Measurements from ENCODE around the gene FBXL2.

The FBXL2 gene

GRCh38 chr3:33377489-33377888 is 100.2 kb downstream of the FBXL2 start:
- no peak overlapping the region for H3K4me3 ChIP-seq (ENCODE audit: control insufficient read depth, low read depth, low read length)
- TF ChIP-seq CTCF (conservative IDR thresholded peaks at IDR 0.05; ENCODE audit: control insufficient read depth, insufficient read depth, low read depth, low read length) = no peak
- no peak for DNase-seq (ENCODE audit: low read depth)

- H3K4me3 ChIP-seq (ENCODE audit: control insufficient read depth, low read depth, low read length) = no peak overlapping the region
- DNase-seq (ENCODE audit: low read depth) = peak; percentile 82
- no peak for TF ChIP-seq CTCF (conservative IDR thresholded peaks at IDR 0.05; ENCODE audit: control insufficient read depth, insufficient read depth, low read depth, low read length)
Observed at GRCh38 chr3:33377931-33378330, 100.7 kb downstream of the FBXL2 start.

- TF ChIP-seq CTCF (conservative IDR thresholded peaks at IDR 0.05; ENCODE audit: control insufficient read depth, insufficient read depth, low read depth, low read length) = no peak
- no peak for DNase-seq (ENCODE audit: low read depth)
- no peak overlapping the region for H3K4me3 ChIP-seq (ENCODE audit: control insufficient read depth, low read depth, low read length)
Observed at GRCh38 chr3:33380653-33381052, 103.4 kb downstream of the FBXL2 start.

- H3K4me3 ChIP-seq (ENCODE audit: control insufficient read depth, low read depth, low read length) = no peak overlapping the region
- no peak for TF ChIP-seq CTCF (conservative IDR thresholded peaks at IDR 0.05; ENCODE audit: control insufficient read depth, insufficient read depth, low read depth, low read length)
- no peak for DNase-seq (ENCODE audit: low read depth)
Observed at GRCh38 chr3:33383951-33384350, 106.7 kb downstream of the FBXL2 start.

- DNase-seq (ENCODE audit: low read depth) = no peak
- no peak overlapping the region for H3K4me3 ChIP-seq (ENCODE audit: control insufficient read depth, low read depth, low read length)
- TF ChIP-seq CTCF (conservative IDR thresholded peaks at IDR 0.05; ENCODE audit: control insufficient read depth, insufficient read depth, low read depth, low read length) = no peak
Observed at GRCh38 chr3:33385423-33385822, 108.2 kb downstream of the FBXL2 start.

- no peak for TF ChIP-seq CTCF (conservative IDR thresholded peaks at IDR 0.05; ENCODE audit: control insufficient read depth, insufficient read depth, low read depth, low read length)
Observed at GRCh38 chr3:33386631-33387030, 109.4 kb downstream of the FBXL2 start.

More at GRCh38 chr3:33386631-33387030, 109.4 kb downstream of the FBXL2 start:
- DNase-seq (ENCODE audit: low read depth) = no peak
- no peak overlapping the region for H3K4me3 ChIP-seq (ENCODE audit: control insufficient read depth, low read depth, low read length)

Measured in fibroblast of mammary gland (primary cell).